Mesothelial cell of epicardium (in vitro differentiated cells): ENCODE measurements around the gene WNT9A. TPM values are rescaled to one million over a fixed set of nuclear protein-coding genes. Genes with fewer than 3 reads are reported as not detected.
"Not testable (repeated sequence)": the region's sequence is repeated elsewhere in the genome, so short reads cannot be mapped to it uniquely, and the experiment has no call there.

ENCODE experiments used
- DNase-seq, 2 experiments: peaks; one replicate each; pipeline ENCODE4 v3.0.0; 2021; ENCODE audit warnings: low spot score in 2 of 2; ENCODE audit not compliant: unreplicated experiment in 2 of 2
- H3K27ac Mint-ChIP-seq: 2 replicates; pipeline ENCODE4 v1.8.0; 2021; ENCODE audit warnings: mixed read lengths
- H3K27me3 Mint-ChIP-seq: 2 replicates; pipeline ENCODE4 v1.8.0; 2021; ENCODE audit warnings: low read depth, mixed read lengths
- H3K36me3 Mint-ChIP-seq: 2 replicates; pipeline ENCODE4 v1.8.0; 2021; ENCODE audit warnings: mixed read lengths
- H3K4me1 Mint-ChIP-seq: 2 replicates; pipeline ENCODE4 v1.8.0; 2021; ENCODE audit warnings: mixed read lengths
- H3K4me3 Mint-ChIP-seq: 2 replicates; pipeline ENCODE4 v1.8.0; 2021; ENCODE audit warnings: mild to moderate bottlenecking, moderate library complexity, mixed read lengths
- H3K9me3 Mint-ChIP-seq: 2 replicates; pipeline ENCODE4 v1.8.0; 2021; ENCODE audit warnings: mixed read lengths
- total RNA-seq: library from RNA; stranded (reverse); gene quantifications from 3 replicates; pipeline ENCODE4 v1.2.1, GENCODE V29; 2021
- TF ChIP-seq, protein P1 (sequence below): fragments of 200-600 bp; sonication (generic); IDR thresholded peaks from one replicate; pipeline ENCODE4 v1.5.0; 2021; ENCODE audit warnings: antibody characterized with exemption; ENCODE audit not compliant: unreplicated experiment

Gene WNT9A, protein sequence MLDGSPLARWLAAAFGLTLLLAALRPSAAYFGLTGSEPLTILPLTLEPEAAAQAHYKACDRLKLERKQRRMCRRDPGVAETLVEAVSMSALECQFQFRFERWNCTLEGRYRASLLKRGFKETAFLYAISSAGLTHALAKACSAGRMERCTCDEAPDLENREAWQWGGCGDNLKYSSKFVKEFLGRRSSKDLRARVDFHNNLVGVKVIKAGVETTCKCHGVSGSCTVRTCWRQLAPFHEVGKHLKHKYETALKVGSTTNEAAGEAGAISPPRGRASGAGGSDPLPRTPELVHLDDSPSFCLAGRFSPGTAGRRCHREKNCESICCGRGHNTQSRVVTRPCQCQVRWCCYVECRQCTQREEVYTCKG
- total RNA-seq, result 3.9 to 4.5 TPM (median 4.3 TPM) in 3 replicates

DNA sequence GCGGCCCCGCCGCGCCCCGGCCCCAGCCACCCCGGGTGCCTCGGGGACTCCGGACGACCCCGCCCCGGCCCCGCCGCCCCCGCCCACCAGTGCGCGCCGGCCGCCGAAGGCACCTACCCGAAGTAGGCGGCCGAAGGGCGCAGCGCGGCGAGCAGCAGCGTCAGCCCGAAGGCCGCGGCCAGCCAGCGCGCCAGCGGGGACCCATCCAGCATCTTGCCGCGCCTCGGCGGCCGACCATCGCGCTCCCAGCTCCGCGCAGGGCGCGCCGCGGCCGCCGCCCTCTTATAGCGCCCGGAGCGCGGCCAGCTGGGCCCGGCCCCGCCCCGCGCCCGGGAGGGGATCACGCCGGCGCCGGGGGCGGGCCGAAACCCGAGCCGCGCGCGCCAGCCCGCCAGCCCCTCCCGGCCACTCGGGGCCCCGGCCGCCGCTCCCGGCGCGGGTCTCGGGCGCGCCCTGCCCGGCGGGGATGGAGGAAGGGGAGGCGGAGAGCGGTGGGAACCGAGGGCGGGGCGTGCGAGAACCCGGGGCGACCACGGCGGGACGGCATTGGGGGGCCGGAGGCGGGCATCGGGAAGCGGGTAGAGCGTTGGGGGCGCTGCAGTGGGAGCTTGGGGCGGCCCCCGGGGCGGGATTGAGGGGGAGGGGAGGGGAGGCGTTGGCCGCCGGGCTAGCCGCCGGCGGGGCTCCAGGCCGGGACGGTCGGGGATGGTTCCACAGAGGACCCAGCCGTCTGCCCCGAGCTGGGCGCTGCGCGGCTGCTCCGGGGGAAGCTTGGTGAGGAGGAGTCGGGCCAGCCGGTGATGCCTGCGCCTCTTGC is at the start of gene WNT9A:
Gene WNT9A, minus strand, starts transcription at position 257 of the 817 bp plus-strand sequence. Its CDS starts 45 bp downstream, at position 212.
- DNase-seq, result peak; percentile 46 to 71
- Mint-ChIP-seq H3K27ac (peak within 1 kb of the TSS; percentile 76), H3K9me3 (no peaks in the 10 kb centered on the region), H3K4me3 (peak within 1 kb of the TSS; percentile 73), H3K4me1 (peaks cover 26% of the 10 kb centered on the region), H3K36me3 (no peaks in the 10 kb centered on the region), H3K27me3 (peaks cover 26% of the 10 kb centered on the region)
- TF ChIP-seq, protein P1, sequence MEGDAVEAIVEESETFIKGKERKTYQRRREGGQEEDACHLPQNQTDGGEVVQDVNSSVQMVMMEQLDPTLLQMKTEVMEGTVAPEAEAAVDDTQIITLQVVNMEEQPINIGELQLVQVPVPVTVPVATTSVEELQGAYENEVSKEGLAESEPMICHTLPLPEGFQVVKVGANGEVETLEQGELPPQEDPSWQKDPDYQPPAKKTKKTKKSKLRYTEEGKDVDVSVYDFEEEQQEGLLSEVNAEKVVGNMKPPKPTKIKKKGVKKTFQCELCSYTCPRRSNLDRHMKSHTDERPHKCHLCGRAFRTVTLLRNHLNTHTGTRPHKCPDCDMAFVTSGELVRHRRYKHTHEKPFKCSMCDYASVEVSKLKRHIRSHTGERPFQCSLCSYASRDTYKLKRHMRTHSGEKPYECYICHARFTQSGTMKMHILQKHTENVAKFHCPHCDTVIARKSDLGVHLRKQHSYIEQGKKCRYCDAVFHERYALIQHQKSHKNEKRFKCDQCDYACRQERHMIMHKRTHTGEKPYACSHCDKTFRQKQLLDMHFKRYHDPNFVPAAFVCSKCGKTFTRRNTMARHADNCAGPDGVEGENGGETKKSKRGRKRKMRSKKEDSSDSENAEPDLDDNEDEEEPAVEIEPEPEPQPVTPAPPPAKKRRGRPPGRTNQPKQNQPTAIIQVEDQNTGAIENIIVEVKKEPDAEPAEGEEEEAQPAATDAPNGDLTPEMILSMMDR, result no peak

DNA sequence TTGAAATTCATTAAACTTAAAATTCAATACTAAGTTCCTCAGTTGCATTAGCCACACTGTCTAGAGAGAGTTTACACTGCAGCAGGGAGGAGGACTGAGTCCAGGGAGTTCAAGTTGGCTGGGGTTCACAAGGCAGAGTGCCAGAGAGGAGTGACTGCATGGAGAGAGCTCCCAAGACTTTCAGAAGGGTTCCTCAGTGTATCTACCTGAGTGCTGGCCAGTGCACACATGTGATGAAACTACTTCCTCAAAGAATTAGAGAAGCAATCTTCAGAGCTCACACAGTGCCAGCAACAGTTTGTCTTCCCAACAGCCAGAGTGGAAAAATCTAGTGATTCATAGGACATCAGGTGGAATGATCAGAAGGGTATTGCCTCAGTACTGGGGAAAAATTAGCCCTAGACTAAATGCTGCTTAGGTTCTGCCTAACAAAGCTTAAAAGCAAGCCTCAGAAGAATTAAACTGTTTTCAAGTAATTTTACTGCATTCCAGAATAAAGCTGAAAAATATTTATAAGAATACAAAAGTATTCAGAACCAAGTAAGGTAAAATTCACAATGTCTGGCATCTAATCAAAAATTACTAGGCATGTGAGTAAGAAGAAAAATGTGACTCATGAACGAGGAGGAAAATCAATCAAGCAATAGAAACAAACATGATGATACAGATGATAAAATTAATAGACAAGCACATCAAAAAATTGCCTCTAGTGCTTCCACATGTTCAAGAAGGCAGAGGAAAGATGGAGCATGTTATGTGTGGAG is 48.6 kb upstream of the WNT9A start:
- no peaks in the 10 kb centered on the region for H3K36me3 Mint-ChIP-seq
- H3K27me3 Mint-ChIP-seq, result peaks cover 57% of the 10 kb centered on the region
- H3K27ac Mint-ChIP-seq, result no peak overlapping the region
- no peak overlapping the region for H3K4me3 Mint-ChIP-seq
- TF ChIP-seq, protein P1, result no peak
- no peaks in the 10 kb centered on the region for H3K4me1 Mint-ChIP-seq
- peaks cover 27% of the 10 kb centered on the region for H3K9me3 Mint-ChIP-seq
- no peak for DNase-seq

DNA sequence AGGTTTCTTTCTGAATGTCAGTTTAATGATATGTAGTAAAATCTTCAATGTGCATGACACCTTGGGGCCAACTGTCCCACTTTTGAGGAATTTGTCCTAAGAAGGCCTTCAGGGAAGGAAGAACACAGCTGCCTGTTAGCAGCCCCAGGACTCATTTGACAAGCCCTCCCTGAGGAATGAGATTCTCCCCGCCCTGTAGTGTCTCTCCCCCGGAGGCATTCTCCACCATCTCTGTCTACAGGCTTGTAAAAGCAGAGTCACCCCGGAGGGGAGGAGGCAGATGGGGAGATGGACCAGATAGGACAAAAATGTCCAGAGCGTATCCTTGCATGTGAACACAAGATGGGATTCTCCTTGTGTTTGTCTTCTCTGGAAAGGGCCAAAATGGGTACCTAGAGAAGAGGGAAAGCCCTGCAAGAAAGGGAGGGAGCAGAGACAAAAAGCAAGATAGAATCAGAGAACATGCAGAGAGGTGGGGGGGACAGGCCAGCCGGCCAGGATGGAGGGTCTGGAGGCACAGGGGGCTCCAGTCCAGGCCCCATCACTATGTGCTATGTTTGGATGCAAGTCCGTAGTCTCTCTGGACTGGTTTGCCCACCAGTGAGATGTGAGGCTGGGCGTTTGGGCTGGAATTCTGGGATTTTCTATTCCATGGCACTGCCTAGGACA is 47.0 kb upstream of the WNT9A start:
- H3K4me3 Mint-ChIP-seq, result no peak overlapping the region
- peaks cover 50% of the 10 kb centered on the region for H3K27me3 Mint-ChIP-seq
- no peak overlapping the region for H3K27ac Mint-ChIP-seq
- no peaks in the 10 kb centered on the region for H3K4me1 Mint-ChIP-seq
- TF ChIP-seq, protein P1, result no peak
- no peaks in the 10 kb centered on the region for H3K36me3 Mint-ChIP-seq
- peaks cover 28% of the 10 kb centered on the region for H3K9me3 Mint-ChIP-seq
- DNase-seq, result no peak

DNA sequence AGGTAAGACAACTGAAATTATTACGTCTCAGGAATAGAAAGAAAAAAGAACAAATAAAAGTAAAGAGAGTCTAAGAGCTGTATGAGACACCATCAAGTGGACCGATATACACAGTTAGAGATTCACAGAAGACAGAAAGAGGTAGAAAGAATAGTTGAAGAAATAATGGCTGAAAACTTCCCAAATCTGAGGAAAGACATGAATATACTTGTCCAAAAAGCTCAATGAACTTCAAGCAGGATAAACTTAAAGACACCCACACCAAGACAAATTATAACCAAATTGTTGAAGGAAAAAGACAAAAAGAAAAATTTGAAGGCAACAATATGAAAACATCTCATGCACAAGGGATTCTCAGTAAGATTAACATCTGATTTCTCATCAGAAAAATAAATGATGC is 39.4 kb upstream of the WNT9A start:
- TF ChIP-seq, protein P1, result no peak
- no peaks in the 10 kb centered on the region for H3K4me1 Mint-ChIP-seq
- H3K4me3 Mint-ChIP-seq, result no peak overlapping the region
- H3K27me3 Mint-ChIP-seq, result peaks cover 45% of the 10 kb centered on the region
- peaks cover 14% of the 10 kb centered on the region for H3K9me3 Mint-ChIP-seq
- H3K36me3 Mint-ChIP-seq, result no peaks in the 10 kb centered on the region
- DNase-seq, result no peak
- no peak overlapping the region for H3K27ac Mint-ChIP-seq

DNA sequence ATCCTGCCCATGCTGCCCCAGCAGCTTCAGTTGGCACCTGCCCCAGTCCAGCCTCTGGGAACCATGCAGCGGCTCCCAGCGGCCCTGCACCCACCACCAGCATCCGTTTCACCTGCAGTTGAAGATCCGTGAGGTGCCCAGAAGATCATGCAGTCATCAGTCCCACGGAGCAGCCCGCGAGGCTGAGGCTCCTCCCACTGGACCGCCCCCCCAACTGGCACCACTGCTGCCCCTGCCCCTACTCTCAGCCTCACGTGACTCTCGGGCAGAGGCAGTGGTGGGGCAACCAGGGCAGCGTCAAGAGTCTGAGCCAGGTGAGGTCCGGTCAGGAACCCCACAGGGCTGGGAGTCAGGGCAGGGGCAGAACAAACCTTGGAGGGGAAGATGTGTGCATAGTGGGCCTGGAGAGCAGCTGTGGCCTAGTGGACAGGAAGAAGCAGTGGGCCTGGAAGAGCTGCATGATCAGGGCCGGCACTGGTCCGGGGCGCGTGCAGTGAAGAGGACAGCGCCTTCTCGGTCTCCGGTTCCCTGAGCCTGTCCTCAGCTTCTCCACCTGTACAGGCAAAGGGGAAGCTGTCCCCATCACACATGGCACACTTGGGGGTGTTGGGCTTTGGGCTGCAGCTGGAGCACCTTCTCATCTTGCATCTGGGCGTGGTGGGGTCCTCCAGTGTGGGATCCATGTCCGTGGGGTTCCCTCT is 28.0 kb upstream of the WNT9A start:
- H3K36me3 Mint-ChIP-seq, H3K9me3 Mint-ChIP-seq, DNase-seq, H3K27ac Mint-ChIP-seq, H3K4me1 Mint-ChIP-seq, H3K4me3 Mint-ChIP-seq, H3K27me3 Mint-ChIP-seq: not testable (repeated sequence)

DNA sequence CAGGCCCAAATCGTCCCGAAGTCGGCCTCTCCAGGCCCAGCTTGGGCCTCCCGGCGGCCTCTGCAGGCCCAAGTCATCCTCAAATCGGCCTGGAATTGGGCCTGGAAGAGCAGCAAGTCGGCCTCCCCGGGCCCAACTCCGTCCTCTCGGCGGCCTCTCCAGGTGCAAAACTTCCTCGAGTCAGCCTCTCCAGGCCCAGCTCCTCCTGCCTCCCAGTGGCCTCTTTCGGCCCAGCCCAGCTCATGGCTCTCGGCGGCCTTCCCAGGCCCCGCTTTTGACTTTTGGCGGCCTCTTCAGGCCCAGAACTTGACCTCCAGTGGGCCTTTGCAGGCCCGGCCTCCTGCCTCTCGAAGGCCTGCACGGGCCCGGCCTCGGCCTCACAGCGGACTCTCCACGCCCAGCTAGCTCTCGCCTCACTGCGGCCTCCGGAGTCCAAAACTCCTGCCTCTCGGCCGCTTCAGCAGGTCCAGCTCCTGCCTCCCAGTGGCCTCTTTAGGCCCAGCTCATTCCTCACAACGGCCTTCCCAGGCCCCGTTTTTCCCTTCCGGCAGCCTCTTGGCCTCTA is 26.1 kb upstream of the WNT9A start:
- H3K27me3 Mint-ChIP-seq, result not testable (repeated sequence)

DNA sequence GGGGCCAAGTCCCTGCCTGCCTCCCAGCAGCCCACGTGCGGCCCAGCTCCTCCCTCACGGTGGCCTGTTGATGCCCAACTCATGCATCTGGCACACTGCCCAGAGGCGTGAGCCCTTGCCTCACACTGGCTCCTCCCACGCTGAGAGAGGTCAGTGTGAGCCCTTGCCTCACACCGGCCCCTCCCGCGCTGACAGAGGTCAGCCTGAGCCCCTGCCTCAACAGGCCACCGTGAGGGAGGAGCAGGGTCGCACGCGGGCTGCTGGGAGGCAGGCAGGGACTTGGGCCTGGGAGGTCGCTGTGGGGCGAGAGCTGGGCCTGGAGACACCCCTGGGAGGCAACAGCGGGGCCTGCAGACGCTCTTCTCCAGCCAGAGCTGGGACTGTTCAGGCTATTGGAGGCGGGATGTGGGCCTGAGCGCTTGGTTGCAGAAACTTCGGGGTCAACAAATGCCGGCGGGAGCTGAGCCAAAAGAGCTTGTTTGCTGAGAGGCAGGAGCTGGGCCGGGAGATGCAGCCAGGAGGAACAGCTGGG is 25.2 kb upstream of the WNT9A start:
- not testable (repeated sequence) for H3K4me3 Mint-ChIP-seq, H3K27ac Mint-ChIP-seq, H3K4me1 Mint-ChIP-seq, H3K27me3 Mint-ChIP-seq, H3K9me3 Mint-ChIP-seq, DNase-seq, H3K36me3 Mint-ChIP-seq

More for the DNA sequence above, 26.1 kb upstream of the WNT9A start:
- H3K4me3 Mint-ChIP-seq, H3K27ac Mint-ChIP-seq, H3K9me3 Mint-ChIP-seq, H3K4me1 Mint-ChIP-seq, DNase-seq, H3K36me3 Mint-ChIP-seq: not testable (repeated sequence)

DNA sequence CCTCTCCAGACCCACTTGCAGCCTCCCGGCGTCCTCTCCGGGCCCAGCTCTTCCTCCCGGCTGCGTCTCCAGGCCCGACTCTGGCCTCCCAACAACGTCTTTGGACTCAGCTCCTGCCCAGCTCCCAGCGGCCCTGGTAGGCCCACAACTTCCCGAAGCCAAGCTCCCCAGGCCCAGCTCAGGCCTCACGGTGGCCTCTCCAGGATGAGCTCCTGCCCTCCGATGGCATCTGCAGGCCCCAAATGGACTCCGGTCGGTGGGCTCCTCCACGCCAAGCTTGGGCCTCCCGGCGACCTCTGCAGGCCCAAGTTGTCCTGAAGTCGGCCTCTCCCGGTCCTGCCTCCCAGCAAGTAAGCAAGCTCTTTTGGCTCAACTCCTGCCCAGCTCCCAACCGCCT is 24.5 kb upstream of the WNT9A start:
- not testable (repeated sequence) for H3K4me1 Mint-ChIP-seq, H3K4me3 Mint-ChIP-seq, H3K27me3 Mint-ChIP-seq, H3K9me3 Mint-ChIP-seq, H3K27ac Mint-ChIP-seq, DNase-seq, H3K36me3 Mint-ChIP-seq
